PC-9 (cell line): ENCODE data around the gene LRRN4CL. TPM values are rescaled to one million over a fixed set of nuclear protein-coding genes. Genes with fewer than 3 reads are reported as not detected.

Experiments used
- BruUV-seq: library from RNA; stranded (reverse); fragments of 400-500 nt; replicated peaks from 2 replicates; lab custom pipeline; 2021; lab: Mats Ljungman, UMichigan
- CTCF ChIA-PET: fragments of 300-600 bp; sonication (Branson Sonifier 250); formaldehyde crosslinking; loops from one replicate; lab custom pipeline; 2022; ENCODE audit warnings: antibody characterized with exemption; lab: Charles Lee
- POLR2A ChIA-PET: fragments of 300-600 bp; sonication (Branson Sonifier 250); formaldehyde crosslinking; loops from one replicate; lab custom pipeline; 2022; ENCODE audit warnings: antibody characterized with exemption; ENCODE audit not compliant: unreplicated experiment; lab: Charles Lee
- DNase-seq, 2 experiments: peaks; one replicate each; pipeline versions ENCODE4 v3.0.0 to v3.0.0-alpha.2; 2015 to 2022; ENCODE audit warnings: mixed read lengths in 1 of 2
- H2AFZ ChIP-seq: fragments of 200-600 bp; sonication (generic); 2 replicates; pipeline ENCODE4 v1.8.1; 2017; ENCODE audit warnings: antibody characterized with exemption
- H3F3A ChIP-seq: fragments of 200-600 bp; sonication (generic); 2 replicates; pipeline ENCODE4 v1.8.1; 2017; ENCODE audit warnings: antibody characterized with exemption, mild to moderate bottlenecking, low read depth; ENCODE audit not compliant: insufficient read depth
- H3K27ac ChIP-seq: fragments of 200-600 bp; sonication (generic); 2 replicates; pipeline ENCODE4 v1.6.1; 2016; ENCODE audit warnings: mixed run types
- H3K27me3 ChIP-seq: fragments of 200-600 bp; sonication (generic); 2 replicates; pipeline ENCODE4 v1.6.1; 2016; ENCODE audit warnings: low read depth, mixed run types; ENCODE audit not compliant: insufficient read depth
- H3K36me3 ChIP-seq: fragments of 200-600 bp; sonication (generic); 2 replicates; pipeline ENCODE4 v1.6.1; 2016; ENCODE audit warnings: low read depth, mixed run types
- H3K4me1 ChIP-seq: fragments of 200-600 bp; sonication (generic); replicated peaks from 2 replicates; pipeline ENCODE4 v1.6.1; 2016; ENCODE audit warnings: mixed run types; ENCODE audit not compliant: insufficient read depth
- H3K4me2 ChIP-seq: fragments of 200-600 bp; sonication (generic); 2 replicates; pipeline ENCODE4 v1.6.1; 2017; ENCODE audit warnings: mixed run types
- H3K4me3 ChIP-seq: fragments of 200-600 bp; sonication (generic); 2 replicates; pipeline ENCODE4 v1.6.1; 2016; ENCODE audit warnings: mixed run types
- H3K79me2 ChIP-seq: fragments of 200-600 bp; sonication (generic); 2 replicates; pipeline ENCODE4 v1.6.1; 2017; ENCODE audit warnings: low read depth, mixed run types
- H3K9me2 ChIP-seq: fragments of 200-600 bp; sonication (generic); 2 replicates; pipeline ENCODE4 v1.8.1; 2017; ENCODE audit warnings: mild to moderate bottlenecking; ENCODE audit not compliant: insufficient read depth
- H3K9me3 ChIP-seq: fragments of 200-600 bp; sonication (generic); 2 replicates; pipeline ENCODE4 v1.8.1; 2016; ENCODE audit warnings: low read depth; ENCODE audit not compliant: insufficient read depth
- H4K20me1 ChIP-seq: fragments of 200-600 bp; sonication (generic); 2 replicates; pipeline ENCODE4 v1.8.1; 2017; ENCODE audit not compliant: insufficient read depth
- CTCF ChIP-seq: fragments of 200-600 bp; sonication (generic); conservative IDR thresholded peaks from 2 replicates; pipeline ENCODE4 v1.6.1; 2017; ENCODE audit warnings: mixed run types, antibody characterized with exemption, mild to moderate bottlenecking, moderate library complexity
- EZH2 ChIP-seq: fragments of 200-600 bp; sonication (generic); IDR thresholded peaks from 2 replicates; pipeline ENCODE4 v1.8.0; 2017; ENCODE audit warnings: antibody characterized with exemption, low read depth
- intact Hi-C: fragments of 100-400 bp; cut with micrococcal nuclease; formaldehyde crosslinking; loops from one replicate; pipeline ENCODE4 v1.10.0; 2022; ENCODE audit not compliant: unreplicated experiment
- total RNA-seq: library from RNA; stranded (reverse); gene quantifications from 2 replicates; pipeline ENCODE4 v1.2.3, GENCODE V29; 2021

LRRN4CL gene
- total RNA-seq, 1 experiment from 2014 or later = 1.3 TPM

GRCh38 chr11:62724171-62724570, 34.8 kb upstream of the LRRN4CL start:
- no TSS peak for BruUV-seq
- Histone ChIP-seq H2AFZ (no peak overlapping the region), H3K36me3 (peaks cover 52% of the 10 kb centered on the region), H3F3A (peaks cover 64% of the 10 kb centered on the region), H4K20me1 (peaks cover 35% of the 10 kb centered on the region), H3K9me3 (no peaks in the 10 kb centered on the region), H3K4me2 (peak overlapping the region; percentile 97), H3K9me2 (no peaks in the 10 kb centered on the region), H3K4me1 (peaks cover 16% of the 10 kb centered on the region), H3K27me3 (no peaks in the 10 kb centered on the region), H3K79me2 (peaks cover 84% of the 10 kb centered on the region), H3K4me3 (peak overlapping the region; percentile 84; the same call in 1 of the 2 replicates), H3K27ac (0 out of 2 replicates have a peak overlapping the region, but pooled peaks have one; percentile 4)
- ChIA-PET CTCF (interaction anchor here (0.7 kb wide), 2 partner anchors 16 to 62 kb away, joined by 4 read pairs; no protein-coding TSS in a partner anchor), POLR2A (interaction anchor here (0.7 kb wide), 1 partner anchor 56 kb away, joined by 3 read pairs; no protein-coding TSS in a partner anchor)
- TF ChIP-seq EZH2 (no peak), CTCF (no peak)
- no peak for DNase-seq
- intact Hi-C loops = no loop called here

- H3K36me3 ChIP-seq = peaks cover 71% of the 10 kb centered on the region
- TSS peak; percentile 1 for BruUV-seq
- H3K27me3 ChIP-seq = no peaks in the 10 kb centered on the region
- no peak for DNase-seq
- ChIA-PET POLR2A (no interaction called here), CTCF (no interaction called here)
- no peak; the same call in 1 of the 2 replicates for TF ChIP-seq CTCF
- no peak for TF ChIP-seq EZH2
- no peaks in the 10 kb centered on the region for H3K9me3 ChIP-seq
- no peak overlapping the region for H2AFZ ChIP-seq
- peaks cover 35% of the 10 kb centered on the region for H4K20me1 ChIP-seq
- H3K27ac ChIP-seq = no peak overlapping the region
- H3K4me1 ChIP-seq = peaks cover 16% of the 10 kb centered on the region
- no peak overlapping the region for H3K4me2 ChIP-seq
- H3K4me3 ChIP-seq = no peak overlapping the region
- intact Hi-C loops = loop anchor here (1.0 kb wide), 1 partner anchor 16 kb away; no protein-coding TSS in a partner anchor
- no peaks in the 10 kb centered on the region for H3K9me2 ChIP-seq
- H3K79me2 ChIP-seq = peaks cover 96% of the 10 kb centered on the region
- peaks cover 64% of the 10 kb centered on the region for H3F3A ChIP-seq
These were observed 32.7 kb upstream of the LRRN4CL start for GRCh38 chr11:62721994-62722393.

GRCh38 chr11:62719302-62719978, 30.1 kb upstream of the LRRN4CL start:
- TF ChIP-seq EZH2 (no peak), CTCF (no peak)
- H3K4me3 ChIP-seq = no peak overlapping the region
- H3K36me3 ChIP-seq = peaks cover 86% of the 10 kb centered on the region
- peaks cover 89% of the 10 kb centered on the region for H3K79me2 ChIP-seq
- H3F3A ChIP-seq = peaks cover 64% of the 10 kb centered on the region
- H3K27ac ChIP-seq = no peak overlapping the region
- no peaks in the 10 kb centered on the region for H3K9me3 ChIP-seq
- POLR2A ChIA-PET = no interaction called here
- CTCF ChIA-PET = no interaction called here
- peaks cover 11% of the 10 kb centered on the region for H3K4me1 ChIP-seq
- H3K9me2 ChIP-seq = no peaks in the 10 kb centered on the region
- intact Hi-C loops = no loop called here
- DNase-seq = no peak
- no peaks in the 10 kb centered on the region for H3K27me3 ChIP-seq
- no peak overlapping the region for H2AFZ ChIP-seq
- H3K4me2 ChIP-seq = no peak overlapping the region
- no TSS peak for BruUV-seq
- H4K20me1 ChIP-seq = peaks cover 14% of the 10 kb centered on the region
